Neural crest cell (in vitro differentiated cells): ENCODE data around the gene HEXB. TPM values are rescaled to one million over a fixed set of nuclear protein-coding genes. Genes with fewer than 3 reads are reported as not detected.
A peak's percentile ranks its signal among the peaks of the same experiment; 100 is the strongest.
"Not testable (repeated sequence)": the region's sequence is repeated elsewhere in the genome, so short reads cannot be mapped to it uniquely, and the experiment has no call there.

Experiments used
- DNase-seq: peaks from one replicate; pipeline ENCODE4 v3.0.0; 2021; ENCODE audit warnings: low read depth, mixed read lengths, low spot score
- H3K27ac Mint-ChIP-seq: one replicate; pipeline ENCODE4 v1.8.0; 2021; ENCODE audit warnings: mild to moderate bottlenecking, mixed read lengths; ENCODE audit not compliant: unreplicated experiment
- H3K27me3 Mint-ChIP-seq: 2 replicates; pipeline ENCODE4 v1.8.0; 2021; ENCODE audit warnings: low read depth, mild to moderate bottlenecking, mixed read lengths
- H3K36me3 Mint-ChIP-seq: 2 replicates; pipeline ENCODE4 v1.8.0; 2021; ENCODE audit warnings: low read depth, mild to moderate bottlenecking, mixed read lengths
- H3K4me1 Mint-ChIP-seq: 2 replicates; pipeline ENCODE4 v1.8.0; 2021; ENCODE audit warnings: mixed read lengths
- H3K4me3 Mint-ChIP-seq: one replicate; pipeline ENCODE4 v1.8.0; 2021; ENCODE audit warnings: mild to moderate bottlenecking, mixed read lengths
- H3K9me3 Mint-ChIP-seq: 2 replicates; pipeline ENCODE4 v1.8.0; 2021; ENCODE audit warnings: mixed read lengths
- CTCF ChIP-seq: fragments of 200-600 bp; sonication (generic); conservative IDR thresholded peaks from 2 replicates; pipeline ENCODE4 v1.5.0; 2021; ENCODE audit warnings: antibody characterized with exemption, mild to moderate bottlenecking
- total RNA-seq: library from RNA; stranded (reverse); gene quantifications from 2 replicates; pipeline ENCODE4 v1.2.1, GENCODE V29; 2021

The HEXB gene
- total RNA-seq, 1 donor from 2014 or later: 54.3 TPM

- H3K9me3 Mint-ChIP-seq: no peaks in the 10 kb centered on the region
- no peaks in the 10 kb centered on the region for H3K27me3 Mint-ChIP-seq
- TF ChIP-seq CTCF: no peak
Observed at GRCh38 chr5:74669821-74670220, 15.2 kb upstream of the HEXB start.

GRCh38 chr5:74670396-74671038 is 14.5 kb upstream of the HEXB start:
- Mint-ChIP-seq H3K4me3 (no peak overlapping the region), H3K9me3 (no peaks in the 10 kb centered on the region), H3K36me3 (no peaks in the 10 kb centered on the region), H3K4me1 (peaks cover 20% of the 10 kb centered on the region), H3K27ac (no peak overlapping the region), H3K27me3 (no peaks in the 10 kb centered on the region)
- DNase-seq: no peak
- TF ChIP-seq CTCF: no peak

More at GRCh38 chr5:74669821-74670220, 15.2 kb upstream of the HEXB start:
- H3K27ac Mint-ChIP-seq: no peak overlapping the region
- peaks cover 14% of the 10 kb centered on the region for H3K4me1 Mint-ChIP-seq
- H3K36me3 Mint-ChIP-seq: no peaks in the 10 kb centered on the region
- H3K4me3 Mint-ChIP-seq: no peak overlapping the region
- no peak for DNase-seq

- no peaks in the 10 kb centered on the region for H3K9me3 Mint-ChIP-seq
- H3K36me3 Mint-ChIP-seq: no peaks in the 10 kb centered on the region
- TF ChIP-seq CTCF: no peak
- no peaks in the 10 kb centered on the region for H3K27me3 Mint-ChIP-seq
- no peak for DNase-seq
- no peak overlapping the region for H3K4me3 Mint-ChIP-seq
- peaks cover 23% of the 10 kb centered on the region for H3K4me1 Mint-ChIP-seq
- H3K27ac Mint-ChIP-seq: no peak overlapping the region
Observed at GRCh38 chr5:74672215-74672877, 12.7 kb upstream of the HEXB start.

- Mint-ChIP-seq H3K36me3 (no peaks in the 10 kb centered on the region), H3K4me1 (peaks cover 23% of the 10 kb centered on the region), H3K9me3 (no peaks in the 10 kb centered on the region), H3K27me3 (no peaks in the 10 kb centered on the region), H3K4me3 (no peak overlapping the region), H3K27ac (no peak overlapping the region)
- no peak for DNase-seq
- peak; percentile 63 for TF ChIP-seq CTCF
Observed at GRCh38 chr5:74673011-74673790, 11.8 kb upstream of the HEXB start.

GRCh38 chr5:74676466-74676865 is 8.6 kb upstream of the HEXB start:
- H3K36me3 Mint-ChIP-seq, DNase-seq, H3K4me3 Mint-ChIP-seq, H3K9me3 Mint-ChIP-seq, H3K27ac Mint-ChIP-seq, H3K27me3 Mint-ChIP-seq: not testable (repeated sequence)
- H3K4me1 Mint-ChIP-seq: peaks cover 20% of the 10 kb centered on the region

GRCh38 chr5:74678123-74678522 is 6.9 kb upstream of the HEXB start:
- not testable (repeated sequence) for H3K9me3 Mint-ChIP-seq, H3K27me3 Mint-ChIP-seq, H3K4me3 Mint-ChIP-seq, H3K27ac Mint-ChIP-seq, DNase-seq, H3K36me3 Mint-ChIP-seq
- peaks cover 11% of the 10 kb centered on the region for H3K4me1 Mint-ChIP-seq

- H3K4me1 Mint-ChIP-seq: peaks cover 10% of the 10 kb centered on the region
- DNase-seq, H3K4me3 Mint-ChIP-seq, H3K27me3 Mint-ChIP-seq, H3K9me3 Mint-ChIP-seq, H3K27ac Mint-ChIP-seq, H3K36me3 Mint-ChIP-seq: not testable (repeated sequence)
Observed at GRCh38 chr5:74679300-74679699, 5.7 kb upstream of the HEXB start.
